HCT116 (cell line): ENCODE results near the gene GRHL3.

Experiments used
- POLR2A ChIP-seq: IDR thresholded peaks from 2 replicates; pipeline ENCODE4 v1.7.0; 2011; ENCODE audit warnings: borderline replicate concordance; ENCODE audit not compliant: insufficient read depth, insufficient read length; ENCODE audit errors: extremely low read depth
- TF ChIP-seq, protein P1 (sequence below), 3 experiments: fragments of 200-600 bp in 1 of 3; sonication (generic) in 1 of 3; IDR thresholded peaks in 2 of 3; conservative IDR thresholded peaks in 1 of 3; 2 replicates each; pipeline ENCODE4 v1.5.1; 2012 to 2017; ENCODE audit warnings: low read depth in 2 of 3, low read length in 2 of 3, antibody characterized with exemption in 1 of 3, borderline replicate concordance in 1 of 3, control low read depth in 1 of 3, mild to moderate bottlenecking in 1 of 3, mixed read lengths in 1 of 3, mixed run types in 1 of 3, moderate library complexity in 1 of 3; ENCODE audit not compliant: insufficient read depth in 1 of 3
- TF ChIP-seq, protein P2 (sequence below): IDR thresholded peaks from 2 replicates; pipeline ENCODE4 v1.6.1; 2011; ENCODE audit warnings: mild to moderate bottlenecking, low read length, moderate library complexity; ENCODE audit not compliant: insufficient replicate concordance; ENCODE audit errors: extremely low read depth

- TF ChIP-seq POLR2A: no peak
- TF ChIP-seq, protein P1, sequence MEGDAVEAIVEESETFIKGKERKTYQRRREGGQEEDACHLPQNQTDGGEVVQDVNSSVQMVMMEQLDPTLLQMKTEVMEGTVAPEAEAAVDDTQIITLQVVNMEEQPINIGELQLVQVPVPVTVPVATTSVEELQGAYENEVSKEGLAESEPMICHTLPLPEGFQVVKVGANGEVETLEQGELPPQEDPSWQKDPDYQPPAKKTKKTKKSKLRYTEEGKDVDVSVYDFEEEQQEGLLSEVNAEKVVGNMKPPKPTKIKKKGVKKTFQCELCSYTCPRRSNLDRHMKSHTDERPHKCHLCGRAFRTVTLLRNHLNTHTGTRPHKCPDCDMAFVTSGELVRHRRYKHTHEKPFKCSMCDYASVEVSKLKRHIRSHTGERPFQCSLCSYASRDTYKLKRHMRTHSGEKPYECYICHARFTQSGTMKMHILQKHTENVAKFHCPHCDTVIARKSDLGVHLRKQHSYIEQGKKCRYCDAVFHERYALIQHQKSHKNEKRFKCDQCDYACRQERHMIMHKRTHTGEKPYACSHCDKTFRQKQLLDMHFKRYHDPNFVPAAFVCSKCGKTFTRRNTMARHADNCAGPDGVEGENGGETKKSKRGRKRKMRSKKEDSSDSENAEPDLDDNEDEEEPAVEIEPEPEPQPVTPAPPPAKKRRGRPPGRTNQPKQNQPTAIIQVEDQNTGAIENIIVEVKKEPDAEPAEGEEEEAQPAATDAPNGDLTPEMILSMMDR (IDR thresholded peaks at IDR 0.05 in 2 of 3, conservative IDR thresholded peaks at IDR 0.05 in 1 of 3; ENCODE audit: borderline replicate concordance in 1 of 3, insufficient read depth in 1 of 3, low read depth in 2 of 3, low read length in 2 of 3): peak; percentile 20 to 38 (median 30); a peak in 4 of 6 replicates
- TF ChIP-seq, protein P2, sequence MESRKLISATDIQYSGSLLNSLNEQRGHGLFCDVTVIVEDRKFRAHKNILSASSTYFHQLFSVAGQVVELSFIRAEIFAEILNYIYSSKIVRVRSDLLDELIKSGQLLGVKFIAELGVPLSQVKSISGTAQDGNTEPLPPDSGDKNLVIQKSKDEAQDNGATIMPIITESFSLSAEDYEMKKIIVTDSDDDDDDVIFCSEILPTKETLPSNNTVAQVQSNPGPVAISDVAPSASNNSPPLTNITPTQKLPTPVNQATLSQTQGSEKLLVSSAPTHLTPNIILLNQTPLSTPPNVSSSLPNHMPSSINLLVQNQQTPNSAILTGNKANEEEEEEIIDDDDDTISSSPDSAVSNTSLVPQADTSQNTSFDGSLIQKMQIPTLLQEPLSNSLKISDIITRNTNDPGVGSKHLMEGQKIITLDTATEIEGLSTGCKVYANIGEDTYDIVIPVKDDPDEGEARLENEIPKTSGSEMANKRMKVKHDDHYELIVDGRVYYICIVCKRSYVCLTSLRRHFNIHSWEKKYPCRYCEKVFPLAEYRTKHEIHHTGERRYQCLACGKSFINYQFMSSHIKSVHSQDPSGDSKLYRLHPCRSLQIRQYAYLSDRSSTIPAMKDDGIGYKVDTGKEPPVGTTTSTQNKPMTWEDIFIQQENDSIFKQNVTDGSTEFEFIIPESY: no peak
Observed at GRCh38 chr1:24316645-24317044, 2.5 kb upstream of the GRHL3 start.
